K562 (cell line): ENCODE measurements around the gene PITHD1. TPM values are rescaled to one million over a fixed set of nuclear protein-coding genes. Genes with fewer than 3 reads are reported as not detected.
A peak's percentile ranks its signal among the peaks of the same experiment; 100 is the strongest.

Experiments
- ATAC-seq: fragments of 200-7000 bp; cut with Tn5 transposase; 3 replicates; pipeline ENCODE4 v1.9.1; 2020; ENCODE audit warnings: moderate library complexity
- BruUV-seq: library from RNA; stranded (reverse); fragments of 400-500 nt; replicated peaks from 2 replicates; lab custom pipeline; 2021; lab: Mats Ljungman, UMichigan
- CTCF ChIA-PET: fragments of 300-600 bp; formaldehyde crosslinking; extraction: SDS; loops from one replicate; lab custom pipeline; 2021; ENCODE audit warnings: low intra/inter-chr PET ratio; lab: Yijun Ruan, JAX
- POLR2A ChIA-PET: fragments of 300-600, 350-650 bp; sonication (Branson Sonifier 250); formaldehyde crosslinking; extraction: SDS; loops from one replicate; lab custom pipeline; 2021; ENCODE audit warnings: antibody characterized with exemption, inconsistent platforms; lab: Yijun Ruan, JAX
- DNase-seq, 4 experiments: peaks; one replicate each; pipeline versions ENCODE4 v3.0.0 to v3.0.0-alpha.2; 2011 to 2018; ENCODE audit warnings: low spot score in 3 of 4, mixed read lengths in 3 of 4; ENCODE audit errors: extremely low read depth in 1 of 4
- FAIRE-seq: peaks from 2 replicates; lab custom pipeline; 2011; peaks lifted over from hg19 to GRCh38; lab: Jason Lieb, UNC
- H2AFZ ChIP-seq: 2 replicates; pipeline ENCODE4 v1.6.0; 2011; ENCODE audit warnings: low read depth, low read length, control low read depth, inconsistent platforms
- H3K27ac ChIP-seq: fragments of 200-600 bp; 3 replicates; pipeline ENCODE4 v1.8.0; 2011; ENCODE audit warnings: low read depth, mild to moderate bottlenecking, control low read depth, inconsistent platforms, low read length, moderate library complexity, mixed read lengths; ENCODE audit errors: extremely low read depth
- H3K27me3 ChIP-seq, 2 experiments: fragments of 300-600 bp in 1 of 2; 2 replicates in 1 of 2; 3 replicates in 1 of 2; pipeline versions ENCODE4 v1.6.0 to v1.8.0; 2011; ENCODE audit warnings: inconsistent platforms in 2 of 2, low read length in 2 of 2, mild to moderate bottlenecking in 1 of 2, mixed read lengths in 1 of 2, moderate library complexity in 1 of 2; ENCODE audit not compliant: control insufficient read depth in 2 of 2, insufficient read depth in 2 of 2
- H3K36me3 ChIP-seq: fragments of 300-600 bp; 3 replicates; pipeline ENCODE4 v1.8.0; 2011; ENCODE audit warnings: mild to moderate bottlenecking, low read length, inconsistent platforms; ENCODE audit not compliant: control insufficient read depth, insufficient read depth
- H3K4me1 ChIP-seq, 2 experiments: fragments of 200-600 bp in 1 of 2; replicated peaks in 1 of 2; 2 replicates in 1 of 2; 3 replicates in 1 of 2; pipeline versions ENCODE4 v1.5.1 to v1.8.0; 2011; ENCODE audit warnings: inconsistent platforms in 2 of 2, low read length in 2 of 2, mild to moderate bottlenecking in 1 of 2, mixed read lengths in 1 of 2, moderate library complexity in 1 of 2; ENCODE audit not compliant: control insufficient read depth in 2 of 2, insufficient read depth in 2 of 2
- H3K4me2 ChIP-seq: 2 replicates; pipeline ENCODE4 v1.6.1; 2011; ENCODE audit warnings: low read length, control low read depth, inconsistent platforms, mixed read lengths; ENCODE audit not compliant: insufficient read depth
- H3K4me3 ChIP-seq: fragments of 200-600 bp; sonication (generic), shearing (Covaris generic); 2 replicates; pipeline ENCODE4 v1.5.1; 2016; ENCODE audit warnings: control low read depth, inconsistent platforms
- H3K79me2 ChIP-seq: fragments of 200-600 bp; 3 replicates; pipeline ENCODE4 v1.8.0; 2011; ENCODE audit warnings: low read length, inconsistent platforms; ENCODE audit not compliant: control insufficient read depth, insufficient read depth
- H3K9ac ChIP-seq, 2 experiments: 2 replicates each; pipeline versions ENCODE4 v1.6.0 to v1.6.1; 2011; ENCODE audit warnings: low read depth in 2 of 2, low read length in 2 of 2, control low read depth in 1 of 2, inconsistent platforms in 1 of 2, mild to moderate bottlenecking in 1 of 2, mixed read lengths in 1 of 2; ENCODE audit not compliant: insufficient read depth in 1 of 2
- H3K9me1 ChIP-seq: one replicate; pipeline ENCODE4 v1.6.0; 2011; ENCODE audit warnings: inconsistent platforms, mild to moderate bottlenecking, low read length, moderate library complexity; ENCODE audit not compliant: control insufficient read depth, insufficient read depth
- H3K9me3 ChIP-seq: replicated peaks from 2 replicates; pipeline ENCODE4 v1.5.1; 2011; ENCODE audit warnings: low read depth, low read length, inconsistent platforms; ENCODE audit not compliant: control insufficient read depth, insufficient read depth
- H4K20me1 ChIP-seq: replicated peaks from 2 replicates; pipeline ENCODE4 v1.6.1; 2011; ENCODE audit warnings: low read length, inconsistent platforms, mixed read lengths; ENCODE audit not compliant: control insufficient read depth, insufficient read depth
- BMI1 ChIP-seq: fragments of 150-350 bp; IDR thresholded peaks from 2 replicates; pipeline ENCODE4 v1.6.1; 2014; ENCODE audit warnings: low read length
- ZEB2 ChIP-seq: fragments of 450-650 bp; IDR thresholded peaks from 2 replicates; pipeline ENCODE4 v1.6.1; 2016
- WGBS: fragments of 100-300 bp; shearing (Covaris generic); methylation state at CpG from one replicate; pipeline ENCODE4 v1.1.6; 2016; ENCODE audit warnings: low coverage, mixed read lengths; ENCODE audit not compliant: insufficient coverage; ENCODE audit errors: missing lambda C conversion rate; 5-methylcytosine and 5-hydroxymethylcytosine counted together
- in situ Hi-C: fragments of 300-500 bp; cut with MboI; formaldehyde crosslinking; loops from 4 replicates; pipeline ENCODE4 v1.15.0; 2018; ENCODE audit warnings: inconsistent platforms, mixed read lengths
- intact Hi-C: fragments of 100-400 bp; cut with micrococcal nuclease; formaldehyde crosslinking; loops from 2 replicates; pipeline ENCODE4 v1.14.2; 2022
- polyA plus RNA-seq, 8 experiments: library from polyadenylated mRNA; depleted of rRNA in 4 of 8; stranded (reverse) in 5 of 8; unstranded in 3 of 8; fragments of >200 nt; fragmentation: Nextera tagmentation in 2 of 8; fragmentation: Illumina TruSeq in 1 of 8; extraction: Ambion mirVana in 2 of 8; extraction: Trizol in 1 of 8; gene quantifications; 2 replicates each; pipeline versions ENCODE4 v1.2.1 to v1.2.3, GENCODE V29; 2011 to 2014; ENCODE audit warnings: inconsistent platforms in 1 of 8, missing spikeins in 1 of 8
- total RNA-seq, 7 experiments: library from RNA; depleted of rRNA in 6 of 7; stranded (reverse); fragments of >200 nt in 6 of 7; fragmentation: Illumina TruSeq in 2 of 7; extraction: Trizol in 2 of 7; gene quantifications; 2 replicates each; pipeline versions ENCODE4 v1.2.1 to v1.2.3, GENCODE V29; 2011 to 2021; ENCODE audit warnings: low replicate concordance in 1 of 7
- TF ChIP-seq, protein P1 (sequence below): sonication (generic); formaldehyde crosslinking; IDR thresholded peaks from 2 replicates; pipeline ENCODE4 v1.8.1; 2023; ENCODE audit warnings: mild to moderate bottlenecking, missing genetic modification reagents, moderate library complexity

The PITHD1 gene
- total and polyA plus RNA-seq, 9 of the 15 experiments (the other 6 are each of a cell fraction or from before 2014, with no cell fraction given) = 46.5 to 175 (median 149) TPM

DNA sequence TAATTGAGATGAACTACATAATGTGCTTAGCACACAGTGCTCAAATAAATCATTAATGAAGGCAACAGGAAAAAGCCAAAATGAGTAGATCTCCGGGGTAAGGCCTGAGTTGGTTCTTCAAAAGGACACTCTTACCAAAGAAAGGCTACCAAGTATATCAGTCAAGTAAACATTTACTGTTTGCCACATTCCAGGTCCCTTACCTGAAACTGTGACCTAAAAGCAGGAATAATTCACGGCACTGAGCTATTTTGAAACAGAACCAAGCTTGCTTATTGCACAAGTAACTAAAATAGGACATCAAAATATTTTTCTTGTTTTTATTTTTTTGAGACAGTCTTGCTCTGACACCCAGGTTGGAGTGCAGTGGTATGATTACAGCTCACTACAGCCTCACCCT lies 2.0 kb upstream of the PITHD1 start:
- TF ChIP-seq, protein P1, sequence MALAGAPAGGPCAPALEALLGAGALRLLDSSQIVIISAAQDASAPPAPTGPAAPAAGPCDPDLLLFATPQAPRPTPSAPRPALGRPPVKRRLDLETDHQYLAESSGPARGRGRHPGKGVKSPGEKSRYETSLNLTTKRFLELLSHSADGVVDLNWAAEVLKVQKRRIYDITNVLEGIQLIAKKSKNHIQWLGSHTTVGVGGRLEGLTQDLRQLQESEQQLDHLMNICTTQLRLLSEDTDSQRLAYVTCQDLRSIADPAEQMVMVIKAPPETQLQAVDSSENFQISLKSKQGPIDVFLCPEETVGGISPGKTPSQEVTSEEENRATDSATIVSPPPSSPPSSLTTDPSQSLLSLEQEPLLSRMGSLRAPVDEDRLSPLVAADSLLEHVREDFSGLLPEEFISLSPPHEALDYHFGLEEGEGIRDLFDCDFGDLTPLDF (CRISPR knock-in tag) = peak; percentile 34; the same call in 1 of the 2 replicates
- TF ChIP-seq ZEB2 (0 out of 2 replicates have a peak, but pooled peaks have one; percentile 10), BMI1 (no peak)
- ChIA-PET POLR2A (interaction anchor here (0.9 to 7.8 kb wide), 4 partner anchors 16 to 85 kb away, joined by 3 to 197 read pairs (median 4); partner anchors contain the start of genes LYPLA2 and RPL11), CTCF (interaction anchor here (0.6 kb wide), 1 partner anchor 78 kb away, joined by 3 read pairs; no protein-coding TSS in a partner anchor)
- H3K36me3 ChIP-seq = peaks cover 31% of the 10 kb centered on the region
- no peaks in the 10 kb centered on the region for H3K9me1 ChIP-seq
- peaks cover 8% of the 10 kb centered on the region; the same call in 1 of the 2 replicates for H4K20me1 ChIP-seq
- H3K4me3 ChIP-seq = peak overlapping the region; percentile 78; the same call in 1 of the 2 replicates
- H3K4me1 ChIP-seq = peaks cover 12 to 52% of the 10 kb centered on the region in 2 experiments; a peak in 3 of 5 replicates
- peak overlapping the region; percentile 6 to 89; a peak in 3 of 4 replicates for H3K9ac ChIP-seq
- peak overlapping the region; percentile 44; the same call in 2 of the 3 replicates for H3K27ac ChIP-seq
- ATAC-seq (no peak), FAIRE-seq (no peak), DNase-seq (no peak)
- in situ Hi-C loops (no loop called here), intact Hi-C loops (no loop called here)
- peak overlapping the region; percentile 100 for H3K4me2 ChIP-seq
- no peaks in the 10 kb centered on the region for H3K27me3 ChIP-seq
- no TSS peak for BruUV-seq
- 44% methylated on average over 2 of the region's 2 CpGs for WGBS
- H3K79me2 ChIP-seq = peaks cover 86% of the 10 kb centered on the region
- no peak overlapping the region for H2AFZ ChIP-seq
- H3K9me3 ChIP-seq = no peaks in the 10 kb centered on the region
